NCI-H446 (cell line): ENCODE measurements around the gene NUDT17.

Source experiments
- DNase-seq, 2 experiments: peaks; one replicate each; lab custom pipeline; 2025; lab: John Stamatoyannopoulos, UW

Gene NUDT17

DNA sequence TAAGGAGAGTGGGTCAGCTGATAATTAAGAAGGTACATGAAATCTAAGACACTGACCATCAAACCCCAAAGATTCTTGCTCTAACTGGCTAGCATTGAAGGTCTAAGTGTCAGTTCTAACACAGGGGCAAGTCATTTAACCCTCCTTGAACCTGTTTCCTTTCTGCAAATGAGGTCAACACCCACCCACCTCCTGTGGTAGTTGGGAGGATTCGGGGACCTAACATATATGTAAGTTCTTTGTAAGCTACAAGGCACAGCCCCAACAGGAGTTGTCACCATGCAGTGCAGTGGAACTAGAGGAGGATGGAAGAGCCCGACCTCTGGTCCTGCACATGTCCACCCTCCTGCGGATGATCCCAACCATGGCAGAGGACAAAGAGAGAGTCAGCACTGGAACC lies 2.4 kb downstream of the NUDT17 start:
- DNase-seq, result no peak

GRCh38 chr1:145849356-145850160 lies 4.1 kb downstream of the NUDT17 start:
- DNase-seq, result no peak

DNA sequence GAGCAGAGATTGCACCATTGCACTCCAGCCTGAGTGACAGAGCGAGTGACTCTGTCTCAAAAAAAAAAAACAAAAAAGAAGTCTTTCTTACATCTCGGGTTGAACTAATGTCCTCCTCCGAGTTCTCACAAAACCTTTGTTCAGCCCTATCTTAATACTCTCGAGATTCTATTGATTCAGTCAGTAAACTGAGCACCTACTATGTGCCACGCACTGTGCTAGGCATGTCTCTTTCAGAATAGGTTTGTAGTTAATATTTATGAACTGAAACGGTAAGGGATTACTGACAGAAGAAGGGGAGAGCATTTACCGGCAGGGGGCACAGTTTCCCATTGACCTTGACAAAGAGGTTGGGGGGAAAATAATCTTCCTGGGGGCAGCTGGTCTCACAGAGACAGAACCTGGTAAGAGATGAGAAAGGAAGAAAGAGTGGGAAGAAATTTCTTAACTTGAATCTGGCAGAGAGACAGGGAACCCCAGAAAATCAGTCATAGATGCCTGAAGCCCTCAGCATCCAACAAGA lies 10.1 kb downstream of the NUDT17 start:
- no peak for DNase-seq

GRCh38 chr1:145857170-145857569 lies 11.7 kb downstream of the NUDT17 start:
- no peak for DNase-seq

DNA sequence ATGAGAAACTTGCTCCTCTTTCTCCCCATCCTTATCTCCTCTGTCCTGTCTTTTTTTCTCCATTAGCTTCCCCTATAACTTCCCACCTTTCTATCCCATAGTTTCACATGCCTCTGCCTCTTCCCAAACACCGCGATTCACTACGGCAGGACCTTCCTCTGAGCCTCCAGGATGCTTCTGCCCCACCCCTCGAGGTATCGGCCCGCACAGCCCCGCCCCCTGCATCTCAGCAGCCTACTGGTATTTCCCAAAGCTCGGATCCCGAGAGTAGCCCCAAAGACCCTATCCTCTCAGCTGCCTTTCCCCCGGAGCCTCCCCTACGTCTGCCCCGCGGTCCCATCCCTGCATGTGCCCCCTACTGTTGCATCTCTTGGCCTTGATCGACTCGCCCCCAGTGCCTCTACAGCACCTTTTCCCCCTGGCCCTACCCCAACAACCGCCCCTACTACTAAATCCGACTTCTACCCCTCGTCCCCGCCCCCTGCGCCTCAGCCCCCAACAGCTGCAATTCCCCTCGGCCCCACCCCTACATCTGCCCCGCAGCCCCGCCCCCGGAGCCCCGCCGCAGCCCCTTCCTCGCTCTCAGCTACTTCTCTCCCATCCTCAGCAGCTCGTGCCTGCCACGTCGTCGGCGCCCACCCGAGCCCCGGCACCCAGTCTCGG lies 12.9 kb downstream of the NUDT17 start:
- DNase-seq, result no peak

GRCh38 chr1:145858901-145859490 lies 13.6 kb downstream of the NUDT17 start, which contains the start of gene PIAS3:
Gene PIAS3, minus strand, starts transcription at chr1:145859081. Its CDS starts 91 bp downstream, at chr1:145858990.
- peak; percentile 84 to 95 for DNase-seq

GRCh38 chr1:145859491-145860023 lies 14.1 kb downstream of the NUDT17 start:
- peak; percentile 78 to 88 for DNase-seq

DNA sequence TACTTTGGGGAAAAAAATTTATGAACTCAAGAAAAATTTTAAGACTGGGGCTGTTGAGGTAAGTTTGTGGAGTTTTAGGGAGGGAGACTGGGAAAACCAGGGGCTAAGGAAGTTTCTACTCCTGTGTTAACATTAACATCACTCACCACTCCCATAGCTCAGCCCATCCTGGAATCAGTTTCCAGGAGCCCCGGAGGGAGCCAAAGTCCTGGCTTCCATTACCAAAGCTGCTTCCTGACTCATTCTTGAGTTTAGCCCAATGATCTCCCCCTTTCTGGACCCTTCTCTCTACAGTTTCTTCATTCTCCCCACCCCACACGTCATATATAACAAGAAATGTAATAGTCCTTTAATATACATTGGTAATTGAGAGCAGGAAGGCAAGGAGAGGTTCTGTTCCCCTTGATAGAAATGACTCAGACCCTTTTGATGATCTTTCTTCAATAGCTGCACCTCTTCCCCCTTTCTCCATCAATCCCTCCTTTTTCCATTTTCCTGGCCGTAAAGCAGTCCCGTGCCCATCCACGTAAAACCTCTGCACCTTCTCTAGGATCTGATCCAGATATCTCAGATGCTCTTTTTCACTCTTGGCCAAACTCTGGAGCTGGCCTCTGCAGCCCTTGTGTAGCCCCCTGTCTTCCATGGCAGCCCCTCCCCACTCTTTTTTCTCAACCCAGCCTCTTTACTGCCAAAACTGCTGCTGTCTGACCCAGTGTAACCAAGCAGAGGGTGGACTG lies 18.0 kb downstream of the NUDT17 start:
- DNase-seq, result no peak

- DNase-seq, result no peak
These were observed 22.8 kb downstream of the NUDT17 start for GRCh38 chr1:145868232-145868631.

DNA sequence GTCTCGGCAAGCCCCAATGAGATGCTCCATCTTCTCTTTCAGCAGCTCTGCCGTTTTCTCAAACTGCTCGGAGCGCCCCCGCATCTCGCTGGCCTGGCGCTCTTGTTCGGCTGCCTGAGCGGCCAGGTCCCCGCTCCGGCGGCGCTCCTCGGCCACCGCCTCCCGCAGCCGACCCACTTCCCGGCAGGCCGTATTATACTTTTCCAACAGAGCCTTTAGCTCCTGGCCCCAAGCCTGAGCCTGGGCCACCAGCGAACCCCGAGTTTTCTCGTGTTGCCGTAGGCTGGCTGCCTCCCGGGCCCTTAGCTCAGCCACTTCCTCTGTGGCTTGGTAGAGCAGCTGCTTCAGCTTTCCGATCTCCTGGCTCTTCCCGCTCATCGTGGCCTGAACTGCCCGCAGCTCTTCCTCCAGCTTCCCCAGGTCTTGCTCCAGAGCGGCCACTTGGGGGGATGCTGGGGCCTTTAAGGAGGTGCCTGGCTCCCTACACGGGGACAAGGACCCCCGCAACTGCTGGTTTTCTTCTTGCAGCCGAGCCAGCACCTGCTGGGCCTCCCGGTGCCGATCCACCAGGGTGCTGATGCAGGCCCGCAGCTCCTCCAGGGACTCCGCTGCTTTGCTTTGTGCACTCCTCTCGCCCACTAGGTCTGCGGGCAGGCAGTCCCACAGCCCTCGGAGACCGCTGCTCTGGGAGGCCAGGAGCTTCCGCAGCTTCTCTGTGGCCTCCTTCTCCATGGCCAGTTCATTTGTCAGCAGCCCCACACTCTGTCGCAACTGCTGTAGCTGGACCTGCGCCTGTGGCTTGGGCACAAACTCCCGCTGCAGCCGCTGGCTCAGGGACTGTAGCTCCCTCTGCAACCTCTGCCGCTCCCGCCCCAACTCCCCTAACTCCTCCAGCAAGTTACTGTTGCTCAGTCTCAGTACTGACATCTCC lies 26.8 kb downstream of the NUDT17 start:
- no peak for DNase-seq

GRCh38 chr1:145874646-145875045 lies 29.2 kb downstream of the NUDT17 start:
- DNase-seq, result no peak

- no peak for DNase-seq
These were observed 32.6 kb downstream of the NUDT17 start for GRCh38 chr1:145877923-145878486.

- no peak for DNase-seq
These were observed 33.3 kb downstream of the NUDT17 start for GRCh38 chr1:145878724-145879123.

- DNase-seq, result no peak
These were observed 34.3 kb downstream of the NUDT17 start for GRCh38 chr1:145879775-145880174.

GRCh38 chr1:145884675-145885074 lies 39.2 kb downstream of the NUDT17 start:
- no peak for DNase-seq

GRCh38 chr1:145885738-145886287 lies 40.4 kb downstream of the NUDT17 start, which contains the start of gene ANKRD35:
Gene ANKRD35, minus strand, starts transcription at chr1:145885866. Its CDS starts 108 bp downstream, at chr1:145885758.
- peak; percentile 43 to 83 for DNase-seq

GRCh38 chr1:145886390-145886789 lies 41.0 kb downstream of the NUDT17 start:
- no peak for DNase-seq

GRCh38 chr1:145886816-145887215 lies 41.4 kb downstream of the NUDT17 start:
- DNase-seq, result no peak

GRCh38 chr1:145887631-145888030 lies 42.2 kb downstream of the NUDT17 start:
- no peak for DNase-seq

GRCh38 chr1:145889722-145890121 lies 44.3 kb downstream of the NUDT17 start:
- no peak for DNase-seq
